Sigmoid colon (tissue), 7 donors: ENCODE data around the gene F12. TPM values are rescaled to one million over a fixed set of nuclear protein-coding genes. Genes with fewer than 3 reads are reported as not detected.

Experiments used
- DNase-seq: peaks from one replicate; pipeline ENCODE4 v3.0.0-alpha.2; 2019
- H3K27ac ChIP-seq, 4 donors: fragments of 200-600 bp; sonication (generic); one replicate each; pipeline ENCODE4 v1.5.1; 2016 to 2019; ENCODE audit warnings: mild to moderate bottlenecking in 1 of 4
- H3K27me3 ChIP-seq, 3 donors: fragments of 200-600 bp; sonication (generic); one replicate each; pipeline ENCODE4 v1.5.1; 2019; ENCODE audit warnings: mild to moderate bottlenecking in 1 of 3
- H3K36me3 ChIP-seq, 4 donors: fragments of 200-600 bp; sonication (generic); one replicate each; pipeline ENCODE4 v1.5.1; 2016 to 2019
- H3K4me1 ChIP-seq, 4 donors: fragments of 200-600 bp; sonication (generic); one replicate each; pipeline ENCODE4 v1.5.1; 2017 to 2019
- H3K4me3 ChIP-seq, 4 donors: fragments of 200-600 bp; sonication (generic); one replicate each; pipeline ENCODE4 v1.5.1; 2017 to 2019; ENCODE audit warnings: mild to moderate bottlenecking in 2 of 4, moderate library complexity in 1 of 4
- H3K9me3 ChIP-seq, 4 donors: fragments of 200-600 bp in 3 of 4; sonication (generic) in 3 of 4; one replicate each; pipeline versions ENCODE4 v1.5.1 to v1.6.1; 2013 to 2019
- EP300 ChIP-seq, 4 donors: sonication (generic); formaldehyde crosslinking; IDR thresholded peaks; one replicate each; pipeline ENCODE4 v1.6.1; 2017; ENCODE audit warnings: antibody characterized with exemption in 4 of 4
- POLR2A ChIP-seq, 2 donors: fragments of 450-650 bp; IDR thresholded peaks; one replicate each; pipeline ENCODE4 v1.6.1; 2016; ENCODE audit warnings: antibody characterized with exemption in 2 of 2, mild to moderate bottlenecking in 2 of 2, moderate library complexity in 2 of 2
- POLR2AphosphoS5 ChIP-seq, 4 donors: sonication (generic); formaldehyde crosslinking; IDR thresholded peaks; one replicate each; pipeline ENCODE4 v1.6.1; 2017; ENCODE audit warnings: antibody characterized with exemption in 4 of 4
- WGBS, 2 donors: extraction: QIAGEN DNeasy Blood & Tissue Kit; methylation state at CpG; one replicate each; pipeline ENCODE4 v1.1.7; 2013; 5-methylcytosine and 5-hydroxymethylcytosine counted together
- intact Hi-C: fragments of 100-400 bp; cut with DNase I; formaldehyde crosslinking; loops from one replicate; pipeline ENCODE4 v1.15.1; 2023
- polyA plus RNA-seq, 3 donors: library from polyadenylated mRNA; stranded (reverse); fragments of 200-250 nt; gene quantifications; one replicate each; pipeline ENCODE4 v1.2.3, GENCODE V29; 2013
- total RNA-seq, 4 donors: library from RNA; depleted of rRNA; stranded (reverse); fragments of >200 nt; gene quantifications; one replicate each; pipeline ENCODE4 v1.1.0, GENCODE V29; 2016
- TF ChIP-seq, protein P1 (sequence below), 4 experiments: fragments of 450-650 bp in 3 of 4; fragments of 200-600 bp in 1 of 4; IDR thresholded peaks; one replicate each; pipeline ENCODE4 v1.5.1; 2016 to 2019; ENCODE audit warnings: antibody characterized with exemption in 4 of 4, mild to moderate bottlenecking in 3 of 4, moderate library complexity in 2 of 4
- donor health status: healthy with polysubstance abuse.
- donor health status: Bipolar disorder and iron deficiency.
- donor health status: healthy.

F12 gene
- total and polyA plus RNA-seq, 7 donors, result 0.36 to 14.0 (median 2.2) TPM; not detected in 1

- H3K9me3 ChIP-seq, result no peaks in the 10 kb centered on the region
- no peak for DNase-seq
- no peak within 1 kb of the TSS for H3K27ac ChIP-seq
- H3K4me3 ChIP-seq, result no peak within 1 kb of the TSS
- H3K27me3 ChIP-seq, result peaks cover 41 to 99% (median 89%) of the 10 kb centered on the region in 3 donors
- H3K4me1 ChIP-seq, result peaks cover 0 to 43% (median 40%) of the 10 kb centered on the region in 4 donors
- WGBS, 2 donors, result 42% methylated on average over 92 of the region's 92 CpGs
- TF ChIP-seq POLR2A (IDR thresholded peaks at IDR 0.05) (no peak), POLR2AphosphoS5 (IDR thresholded peaks at IDR 0.05) (no peak)
- TF ChIP-seq, protein P1, sequence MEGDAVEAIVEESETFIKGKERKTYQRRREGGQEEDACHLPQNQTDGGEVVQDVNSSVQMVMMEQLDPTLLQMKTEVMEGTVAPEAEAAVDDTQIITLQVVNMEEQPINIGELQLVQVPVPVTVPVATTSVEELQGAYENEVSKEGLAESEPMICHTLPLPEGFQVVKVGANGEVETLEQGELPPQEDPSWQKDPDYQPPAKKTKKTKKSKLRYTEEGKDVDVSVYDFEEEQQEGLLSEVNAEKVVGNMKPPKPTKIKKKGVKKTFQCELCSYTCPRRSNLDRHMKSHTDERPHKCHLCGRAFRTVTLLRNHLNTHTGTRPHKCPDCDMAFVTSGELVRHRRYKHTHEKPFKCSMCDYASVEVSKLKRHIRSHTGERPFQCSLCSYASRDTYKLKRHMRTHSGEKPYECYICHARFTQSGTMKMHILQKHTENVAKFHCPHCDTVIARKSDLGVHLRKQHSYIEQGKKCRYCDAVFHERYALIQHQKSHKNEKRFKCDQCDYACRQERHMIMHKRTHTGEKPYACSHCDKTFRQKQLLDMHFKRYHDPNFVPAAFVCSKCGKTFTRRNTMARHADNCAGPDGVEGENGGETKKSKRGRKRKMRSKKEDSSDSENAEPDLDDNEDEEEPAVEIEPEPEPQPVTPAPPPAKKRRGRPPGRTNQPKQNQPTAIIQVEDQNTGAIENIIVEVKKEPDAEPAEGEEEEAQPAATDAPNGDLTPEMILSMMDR (IDR thresholded peaks at IDR 0.05), result no peak
- no peaks in the 10 kb centered on the region for H3K36me3 ChIP-seq
- intact Hi-C loops, result no loop called here
These were observed 9.1 kb downstream of the F12 start, which contains the start of gene PFN3 for GRCh38 chr5:177399997-177400868. PFN3 (minus strand) TSS chr5:177400661; CDS start chr5:177400576, 85 bp downstream.

- intact Hi-C loops, result no loop called here
- Histone ChIP-seq H3K27me3 (peaks cover 35 to 82% (median 68%) of the 10 kb centered on the region in 3 donors), H3K36me3 (no peaks in the 10 kb centered on the region), H3K27ac (no peak overlapping the region), H3K4me1 (peaks cover 0 to 22% (median 19%) of the 10 kb centered on the region in 4 donors), H3K4me3 (no peak overlapping the region), H3K9me3 (no peaks in the 10 kb centered on the region)
- WGBS, 2 donors, result 87 to 90% methylated on average over 16 of the region's 16 CpGs
- no peak for DNase-seq
- TF ChIP-seq EP300 (IDR thresholded peaks at IDR 0.05) (no peak), POLR2AphosphoS5 (IDR thresholded peaks at IDR 0.05) (no peak), POLR2A (IDR thresholded peaks at IDR 0.05) (no peak)
- TF ChIP-seq, protein P1 (IDR thresholded peaks at IDR 0.05), result no peak
These were observed 11.4 kb downstream of the F12 start for GRCh38 chr5:177397875-177398390.

DNA sequence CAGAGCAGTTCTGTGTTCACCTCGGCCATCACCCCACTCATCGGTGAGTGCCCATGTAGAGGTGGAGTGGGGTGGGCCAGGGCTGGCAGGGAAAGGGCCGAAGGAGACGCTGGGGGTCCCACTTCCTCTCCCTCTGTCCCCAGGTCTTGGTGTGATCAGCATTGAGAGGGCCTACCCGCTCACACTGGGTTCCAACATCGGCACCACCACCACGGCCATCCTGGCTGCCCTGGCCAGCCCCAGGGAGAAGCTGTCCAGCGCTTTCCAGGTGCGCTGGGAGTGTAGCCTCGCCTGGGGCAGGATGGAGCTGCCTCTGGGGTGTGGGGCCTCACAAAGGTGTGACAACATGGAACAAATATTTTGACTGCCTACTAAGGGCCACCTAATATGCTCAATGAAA is 12.6 kb downstream of the F12 start:
- Histone ChIP-seq H3K36me3 (no peaks in the 10 kb centered on the region), H3K4me3 (no peak overlapping the region), H3K9me3 (no peaks in the 10 kb centered on the region), H3K4me1 (peaks cover 0 to 11% (median 10%) of the 10 kb centered on the region in 4 donors), H3K27ac (no peak overlapping the region), H3K27me3 (peaks cover 23 to 71% (median 57%) of the 10 kb centered on the region in 3 donors)
- no peak for TF ChIP-seq POLR2AphosphoS5 (IDR thresholded peaks at IDR 0.05)
- no peak for TF ChIP-seq EP300 (IDR thresholded peaks at IDR 0.05)
- TF ChIP-seq, protein P1 (IDR thresholded peaks at IDR 0.05), result no peak
- no peak for TF ChIP-seq POLR2A (IDR thresholded peaks at IDR 0.05)
- DNase-seq, result no peak
- intact Hi-C loops, result no loop called here
- WGBS, 2 donors, result 94% methylated on average over 10 of the region's 10 CpGs

GRCh38 chr5:177396078-177396477 is 13.3 kb downstream of the F12 start:
- Histone ChIP-seq H3K4me3 (no peak overlapping the region), H3K27ac (no peak overlapping the region), H3K4me1 (peaks cover 0 to 11% (median 10%) of the 10 kb centered on the region in 4 donors), H3K36me3 (no peaks in the 10 kb centered on the region), H3K9me3 (no peaks in the 10 kb centered on the region), H3K27me3 (peaks cover 16 to 63% (median 50%) of the 10 kb centered on the region in 3 donors)
- 69 to 89% methylated on average over 8 of the region's 8 CpGs for WGBS, 2 donors
- intact Hi-C loops, result no loop called here
- TF ChIP-seq EP300 (IDR thresholded peaks at IDR 0.05) (no peak), POLR2AphosphoS5 (IDR thresholded peaks at IDR 0.05) (no peak)
- TF ChIP-seq, protein P1 (IDR thresholded peaks at IDR 0.05), result no peak
- DNase-seq, result no peak
